ACC112 (cell line): ENCODE results near the gene STXBP3.
A peak's percentile ranks its signal among the peaks of the same experiment; 100 is the strongest.

ENCODE experiments used
- H2AFZ ChIP-seq: fragments of 200-600 bp; sonication (generic); one replicate; pipeline ENCODE4 v1.6.0; 2017; ENCODE audit warnings: antibody characterized with exemption, low read length; ENCODE audit not compliant: unreplicated experiment
- H3K27ac ChIP-seq: fragments of 200-600 bp; sonication (generic); 2 replicates; pipeline ENCODE4 v1.5.1; 2014; ENCODE audit warnings: low read depth, mild to moderate bottlenecking, antibody characterized with exemption, low read length, moderate library complexity
- H3K27me3 ChIP-seq: fragments of 200-600 bp; sonication (generic); 2 replicates; pipeline ENCODE4 v1.6.1; 2014; ENCODE audit warnings: mild to moderate bottlenecking, antibody characterized with exemption, low read length, moderate library complexity, mixed read lengths; ENCODE audit not compliant: insufficient read depth
- H3K36me3 ChIP-seq: fragments of 200-600 bp; sonication (generic); 2 replicates; pipeline ENCODE4 v1.6.1; 2016; ENCODE audit warnings: mild to moderate bottlenecking, antibody characterized with exemption, low read length, moderate library complexity, mixed read lengths; ENCODE audit not compliant: insufficient read depth
- H3K4me1 ChIP-seq: fragments of 200-600 bp; sonication (generic); one replicate; pipeline ENCODE4 v1.6.1; 2016; ENCODE audit warnings: low read length, mixed read lengths; ENCODE audit not compliant: insufficient read depth, unreplicated experiment, control insufficient read depth
- H3K4me3 ChIP-seq: fragments of 200-600 bp; sonication (generic); 2 replicates; pipeline ENCODE4 v1.5.1; 2014; ENCODE audit warnings: mild to moderate bottlenecking, low read depth, low read length
- H3K79me2 ChIP-seq: fragments of 200-600 bp; sonication (generic); one replicate; pipeline ENCODE4 v1.6.0; 2016; ENCODE audit warnings: low read length; ENCODE audit not compliant: control insufficient read depth, unreplicated experiment, insufficient read depth

The STXBP3 gene

GRCh38 chr1:108823632-108824031 lies 77.2 kb downstream of the STXBP3 start:
- H3K4me3 ChIP-seq: no peak overlapping the region
- no peaks in the 10 kb centered on the region for H3K27me3 ChIP-seq
- no peaks in the 10 kb centered on the region for H3K36me3 ChIP-seq
- H3K79me2 ChIP-seq: no peaks in the 10 kb centered on the region
- peaks cover 9% of the 10 kb centered on the region for H3K4me1 ChIP-seq
- H3K27ac ChIP-seq: no peak overlapping the region
- H2AFZ ChIP-seq: no peak overlapping the region

GRCh38 chr1:108824051-108824450 lies 77.6 kb downstream of the STXBP3 start:
- Histone ChIP-seq H3K27me3 (no peaks in the 10 kb centered on the region), H3K4me1 (peaks cover 13% of the 10 kb centered on the region), H2AFZ (no peak overlapping the region), H3K4me3 (no peak overlapping the region), H3K27ac (no peak overlapping the region), H3K36me3 (no peaks in the 10 kb centered on the region), H3K79me2 (no peaks in the 10 kb centered on the region)

- Histone ChIP-seq H3K27me3 (no peaks in the 10 kb centered on the region), H3K79me2 (no peaks in the 10 kb centered on the region), H3K4me3 (no peak overlapping the region)
These were observed 79.7 kb downstream of the STXBP3 start for GRCh38 chr1:108826081-108826635.

GRCh38 chr1:108828074-108828961 lies 81.8 kb downstream of the STXBP3 start:
- Histone ChIP-seq H3K27ac (peak overlapping the region; percentile 99), H3K4me1 (peaks cover 45% of the 10 kb centered on the region), H3K36me3 (no peaks in the 10 kb centered on the region), H3K79me2 (no peaks in the 10 kb centered on the region), H3K4me3 (peak overlapping the region; percentile 46), H3K27me3 (no peaks in the 10 kb centered on the region), H2AFZ (peak overlapping the region; percentile 59)

More at GRCh38 chr1:108826081-108826635, 79.7 kb downstream of the STXBP3 start:
- no peak overlapping the region for H3K27ac ChIP-seq
- no peak overlapping the region for H2AFZ ChIP-seq
- no peaks in the 10 kb centered on the region for H3K36me3 ChIP-seq
- peaks cover 33% of the 10 kb centered on the region for H3K4me1 ChIP-seq

GRCh38 chr1:108829498-108829916 lies 83.0 kb downstream of the STXBP3 start:
- no peaks in the 10 kb centered on the region for H3K79me2 ChIP-seq
- H3K4me3 ChIP-seq: peak overlapping the region; percentile 52
- H3K4me1 ChIP-seq: peaks cover 45% of the 10 kb centered on the region
- no peaks in the 10 kb centered on the region for H3K36me3 ChIP-seq
- H3K27ac ChIP-seq: peak overlapping the region; percentile 99
- H2AFZ ChIP-seq: no peak overlapping the region
- no peaks in the 10 kb centered on the region for H3K27me3 ChIP-seq

- peak overlapping the region; percentile 99 for H3K27ac ChIP-seq
- H2AFZ ChIP-seq: no peak overlapping the region
- no peaks in the 10 kb centered on the region for H3K79me2 ChIP-seq
- H3K4me3 ChIP-seq: peak overlapping the region; percentile 52
- H3K27me3 ChIP-seq: no peaks in the 10 kb centered on the region
- H3K4me1 ChIP-seq: peaks cover 45% of the 10 kb centered on the region
- no peaks in the 10 kb centered on the region for H3K36me3 ChIP-seq
These were observed 83.9 kb downstream of the STXBP3 start for GRCh38 chr1:108830119-108831008.

- Histone ChIP-seq H3K27me3 (no peaks in the 10 kb centered on the region), H3K36me3 (no peaks in the 10 kb centered on the region), H3K4me3 (peak overlapping the region; percentile 52), H3K27ac (peak overlapping the region; percentile 99), H3K79me2 (no peaks in the 10 kb centered on the region), H2AFZ (no peak overlapping the region), H3K4me1 (peaks cover 45% of the 10 kb centered on the region)
These were observed 84.8 kb downstream of the STXBP3 start for GRCh38 chr1:108831225-108831624.

GRCh38 chr1:108832929-108833328 lies 86.5 kb downstream of the STXBP3 start:
- Histone ChIP-seq H3K4me1 (peaks cover 43% of the 10 kb centered on the region), H2AFZ (no peak overlapping the region), H3K27me3 (no peaks in the 10 kb centered on the region), H3K79me2 (no peaks in the 10 kb centered on the region), H3K36me3 (no peaks in the 10 kb centered on the region), H3K27ac (no peak overlapping the region), H3K4me3 (no peak overlapping the region)

GRCh38 chr1:108841703-108842102 lies 95.2 kb downstream of the STXBP3 start:
- Histone ChIP-seq H3K36me3 (0 out of 2 replicates have a peak, but pooled peaks cover 2% of the 10 kb centered on the region), H3K4me3 (no peak overlapping the region), H3K27me3 (no peaks in the 10 kb centered on the region)

GRCh38 chr1:108842525-108843181 lies 96.2 kb downstream of the STXBP3 start:
- no peaks in the 10 kb centered on the region for H3K79me2 ChIP-seq
- no peaks in the 10 kb centered on the region for H3K4me1 ChIP-seq
- no peak overlapping the region for H3K27ac ChIP-seq
- 0 out of 2 replicates have a peak, but pooled peaks cover 2% of the 10 kb centered on the region for H3K36me3 ChIP-seq
- H2AFZ ChIP-seq: no peak overlapping the region
- H3K4me3 ChIP-seq: no peak overlapping the region
- H3K27me3 ChIP-seq: no peaks in the 10 kb centered on the region

More at GRCh38 chr1:108841703-108842102, 95.2 kb downstream of the STXBP3 start:
- Histone ChIP-seq H3K4me1 (no peaks in the 10 kb centered on the region), H2AFZ (no peak overlapping the region), H3K27ac (no peak overlapping the region), H3K79me2 (no peaks in the 10 kb centered on the region)
